ENCODE data around the gene RUSC2. TPM values are rescaled to one million over a fixed set of nuclear protein-coding genes. Genes with fewer than 3 reads are reported as not detected.

The RUSC2 gene
- total RNA-seq, 1 donor from 2014 or later: 25.1 TPM

Other genes with a start within 250 kb of the RUSC2 start
- 27.3 TPM for gene TESK1, start 115.2 kb downstream of the RUSC2 start, total RNA-seq
- 0.89 TPM for gene CD72, start 128.3 kb downstream of the RUSC2 start, total RNA-seq
- not detected for gene SIT1, start 160.8 kb downstream of the RUSC2 start, total RNA-seq
- 15,747 TPM for gene RMRP, start 167.9 kb downstream of the RUSC2 start, total RNA-seq
- 58.6 TPM for gene CCDC107, start 168.2 kb downstream of the RUSC2 start, total RNA-seq
- gene ARHGEF39, start 175.1 kb downstream of the RUSC2 start, total RNA-seq: 0.22 TPM
- 0.30 TPM for gene CA9, start 183.8 kb downstream of the RUSC2 start, total RNA-seq
- gene TPM2, start 199.8 kb downstream of the RUSC2 start, total RNA-seq: 1,163 TPM
- 255 TPM for gene TLN1, start 242.1 kb downstream of the RUSC2 start, total RNA-seq
- gene CREB3, start 242.6 kb downstream of the RUSC2 start, total RNA-seq: 23.5 TPM

Measured in Right ventricle myocardium inferior (tissue), 1 donor.